ENCODE data around the gene OLFML2A.

OLFML2A gene

DNA sequence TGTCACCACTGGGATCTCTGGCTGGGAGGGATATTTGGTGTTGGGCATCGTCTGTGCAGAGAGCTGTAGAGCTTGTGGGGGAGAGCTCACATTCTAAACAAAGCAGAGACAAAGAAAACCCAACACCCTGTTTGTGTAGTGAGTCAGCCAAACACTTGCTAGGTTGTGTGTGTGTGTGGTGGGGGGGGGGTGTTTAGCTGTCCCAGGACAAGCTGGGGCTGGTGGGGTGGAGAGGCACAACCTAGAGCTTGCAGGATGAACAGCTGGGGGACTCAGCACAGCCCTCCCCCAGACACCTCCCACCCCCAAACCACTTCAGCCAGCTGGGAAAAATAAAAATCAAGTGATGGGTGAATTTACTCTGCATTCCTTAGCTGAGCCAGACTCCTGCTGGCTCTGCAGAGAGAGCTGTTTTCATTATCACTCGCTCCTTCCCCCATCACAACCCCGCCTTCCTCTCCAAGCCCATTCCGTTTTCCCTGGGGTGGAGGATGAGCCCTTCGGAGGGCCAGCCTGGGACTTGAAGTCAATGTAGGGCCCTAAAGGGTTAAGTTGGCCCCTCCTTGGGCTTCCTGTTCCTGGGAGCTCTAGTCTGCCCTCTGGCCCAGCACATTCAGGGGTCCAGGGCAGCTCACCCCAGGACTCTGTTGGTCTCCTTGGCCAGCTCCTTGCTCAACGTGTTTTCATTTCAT is 2.6 kb downstream of the OLFML2A start:
- no peak for DNase-seq

DNA sequence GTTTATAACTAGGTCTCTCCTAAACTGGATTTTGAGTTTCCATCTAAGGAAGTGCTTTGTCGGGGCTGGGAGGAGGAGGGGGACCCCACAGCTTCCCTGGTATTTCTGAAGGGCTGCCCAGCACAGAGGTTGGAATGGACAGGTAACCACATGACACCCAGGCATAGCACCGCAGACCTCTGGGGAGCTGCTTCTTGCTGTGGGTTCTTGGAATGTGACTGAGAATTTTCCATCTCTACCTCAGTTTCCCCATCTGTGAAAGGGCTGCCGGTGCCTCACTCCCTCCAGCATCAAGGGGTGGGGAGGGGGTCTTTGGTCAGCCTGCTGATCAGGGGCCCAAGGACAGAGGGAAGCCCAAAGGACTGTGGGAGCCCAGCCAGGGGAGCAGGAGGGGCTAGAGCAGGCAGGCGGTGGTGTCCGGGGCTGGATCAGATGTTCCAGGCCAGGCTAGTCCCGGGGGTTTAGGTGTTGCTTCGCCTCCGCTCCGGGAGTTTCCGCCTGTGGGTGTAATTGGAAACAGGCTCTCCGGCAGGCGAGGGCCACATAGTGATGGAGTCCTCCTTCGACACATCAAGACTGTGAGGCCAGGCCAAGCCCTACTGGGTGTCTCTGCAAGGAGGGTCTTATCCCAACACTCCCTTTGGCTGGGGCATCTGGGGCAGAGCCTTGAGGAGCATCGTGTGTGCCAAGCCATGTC is 3.3 kb downstream of the OLFML2A start:
- no peak for DNase-seq

DNA sequence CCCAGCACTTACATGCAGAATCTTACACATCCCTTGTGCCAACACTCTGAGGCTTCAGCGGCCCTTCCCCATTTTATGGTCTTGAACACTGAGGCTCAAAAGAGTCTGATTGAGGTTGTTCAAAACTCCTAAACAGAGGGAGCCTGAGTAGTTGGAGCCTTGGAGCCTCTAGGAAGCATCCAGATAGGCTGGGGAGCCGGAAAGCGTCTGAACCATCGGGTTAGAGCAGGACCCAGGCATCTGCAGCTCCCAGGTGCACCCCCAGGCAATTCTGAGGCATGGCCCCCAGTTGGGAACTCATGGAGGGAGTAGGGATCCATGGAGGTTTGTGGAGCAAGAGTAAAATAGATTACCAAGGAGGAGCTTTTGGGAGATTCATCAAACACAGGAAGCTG is 3.8 kb downstream of the OLFML2A start:
- DNase-seq = no peak

DNA sequence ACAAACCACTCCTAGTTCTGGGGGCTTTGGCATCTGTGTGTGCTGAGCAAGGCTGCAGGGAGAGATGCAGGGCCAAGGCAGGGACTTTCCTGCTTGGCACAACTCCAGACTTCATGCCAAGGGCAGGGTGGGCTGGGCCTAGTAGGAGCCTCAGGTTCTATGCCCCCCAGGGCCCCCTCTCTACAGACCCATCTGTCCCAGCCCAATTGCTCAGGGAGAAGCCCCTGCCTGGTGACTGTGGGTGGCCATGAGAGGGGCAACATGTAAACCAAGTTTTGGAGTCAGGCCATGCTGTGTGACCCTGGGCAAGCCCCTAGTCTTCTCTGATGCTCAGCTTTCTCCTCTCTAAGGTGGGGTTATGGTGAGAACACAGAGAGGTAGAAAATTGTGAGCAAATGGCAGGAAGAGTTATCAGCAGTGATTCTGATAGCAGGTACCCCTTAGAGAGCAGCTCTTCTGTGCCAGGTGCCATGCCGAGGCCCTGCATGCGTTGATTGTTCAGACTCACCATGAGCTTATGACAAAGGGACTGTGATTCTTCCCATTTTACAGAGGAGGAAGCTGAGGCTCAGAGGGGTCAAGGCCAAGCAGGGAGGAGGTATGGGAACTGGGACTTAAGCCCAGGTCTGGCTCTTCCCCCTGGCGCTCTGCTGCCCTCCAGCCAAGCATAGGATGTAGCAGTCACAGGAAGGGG is 5.2 kb downstream of the OLFML2A start:
- DNase-seq = no peak

DNA sequence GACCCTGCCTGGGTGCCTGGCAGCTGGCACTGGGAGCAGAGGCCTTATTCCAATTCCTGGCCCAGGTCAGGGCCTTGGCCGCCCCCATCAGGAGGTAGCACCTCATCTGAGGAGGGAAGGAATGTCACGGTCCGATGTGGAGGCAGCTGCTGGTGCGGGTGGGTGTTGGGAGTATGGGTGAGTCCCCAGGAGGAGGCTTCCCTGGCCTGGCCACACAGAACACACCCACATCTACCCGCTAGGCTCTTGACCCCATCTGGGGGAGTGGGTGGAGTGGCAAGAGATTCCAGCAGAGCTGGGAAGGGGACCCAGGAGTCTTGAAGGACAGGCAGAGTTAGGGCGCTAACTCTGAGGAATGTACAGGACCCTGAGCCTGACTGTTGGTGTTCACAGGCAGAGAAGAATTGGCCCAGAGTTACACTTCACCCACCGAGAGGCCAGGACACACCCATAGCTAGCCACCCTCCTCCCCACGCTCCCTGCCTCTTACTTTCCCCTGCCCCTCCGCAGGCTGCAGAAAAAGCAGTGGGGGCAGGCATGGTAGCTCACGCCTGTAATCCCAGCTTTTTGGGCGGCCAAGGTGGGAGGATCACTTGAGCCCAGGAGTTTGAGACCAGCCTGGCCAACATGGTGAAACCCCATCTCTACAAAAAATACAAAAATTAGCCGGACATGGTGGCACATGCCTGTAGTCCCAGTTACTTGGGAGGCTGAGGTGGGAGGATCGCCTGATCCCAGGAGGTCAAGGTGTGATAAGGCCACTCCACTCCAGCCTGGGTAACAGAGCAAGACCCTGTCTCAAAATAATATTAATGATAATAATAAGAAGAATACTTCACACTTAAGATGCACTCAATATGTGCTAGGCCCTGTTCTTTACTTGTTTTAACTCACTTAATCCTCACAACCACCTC is 6.0 kb downstream of the OLFML2A start:
- no peak for DNase-seq

DNA sequence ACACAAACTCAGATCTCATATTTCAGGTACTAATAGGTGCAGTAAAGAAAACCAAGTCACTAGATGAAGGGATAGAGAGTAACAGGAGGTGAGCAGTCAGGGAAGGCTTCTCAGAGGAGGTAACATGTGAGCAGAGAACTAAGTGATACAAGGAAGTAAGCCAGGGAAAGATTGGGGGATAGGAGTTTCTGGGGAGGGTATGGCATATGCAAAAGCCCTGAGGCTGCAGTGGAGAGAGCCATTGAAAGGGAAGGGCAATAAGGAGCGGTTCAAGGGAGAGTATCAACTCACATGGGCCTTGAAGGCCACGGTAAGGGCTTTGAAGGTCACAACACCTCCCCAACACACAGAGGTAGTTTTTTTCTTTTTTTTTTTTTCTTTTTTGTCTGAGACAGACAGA is 6.9 kb downstream of the OLFML2A start:
- DNase-seq = no peak

DNA sequence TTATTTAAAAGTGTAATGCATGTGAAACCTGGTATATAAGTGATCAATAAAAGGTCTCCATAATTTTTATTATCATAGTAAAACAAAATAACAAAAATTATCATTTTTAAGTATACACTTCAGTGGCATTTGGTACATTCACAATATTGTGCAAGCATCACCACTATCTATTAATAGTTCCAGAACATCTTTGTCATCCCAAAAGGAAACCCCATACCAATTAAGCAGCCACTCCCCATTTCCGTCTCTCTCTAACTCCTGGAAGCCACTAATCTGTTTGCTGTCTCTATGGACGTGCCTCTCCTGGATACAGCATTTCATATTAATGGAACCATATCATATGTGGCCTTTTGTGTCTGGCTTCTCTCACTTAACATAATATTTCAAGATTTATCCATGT is 7.6 kb downstream of the OLFML2A start:
- DNase-seq = no peak

DNA sequence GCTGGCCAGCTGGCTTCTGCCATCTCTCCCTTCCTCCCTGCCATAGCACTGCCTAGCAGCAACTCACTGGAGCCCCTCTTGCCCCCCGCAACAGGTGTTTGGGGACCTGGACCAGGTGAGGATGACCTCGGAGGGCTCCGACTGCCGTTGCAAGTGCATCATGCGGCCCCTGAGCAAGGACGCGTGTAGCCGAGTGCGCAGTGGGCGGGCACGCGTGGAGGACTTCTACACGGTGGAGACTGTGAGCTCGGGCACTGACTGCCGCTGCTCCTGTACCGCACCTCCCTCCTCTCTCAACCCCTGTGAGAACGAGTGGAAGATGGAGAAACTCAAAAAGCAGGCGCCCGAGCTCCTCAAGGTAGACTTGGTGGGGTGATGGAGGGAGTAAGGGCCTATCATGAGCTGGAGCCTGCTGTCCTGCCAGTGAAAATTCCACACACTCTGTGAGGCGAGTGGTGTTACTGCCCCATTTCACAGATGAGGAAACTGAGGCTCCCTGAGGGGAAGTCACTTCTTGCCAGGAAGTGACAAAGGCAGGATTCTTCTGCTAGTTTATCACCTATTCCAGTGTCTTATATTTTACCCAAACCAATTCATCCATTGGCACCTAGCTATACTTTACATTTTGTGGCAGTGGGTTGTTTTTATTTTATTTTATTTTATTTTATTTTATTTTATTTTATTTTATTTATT is 10.1 kb downstream of the OLFML2A start:
- DNase-seq = no peak

DNA sequence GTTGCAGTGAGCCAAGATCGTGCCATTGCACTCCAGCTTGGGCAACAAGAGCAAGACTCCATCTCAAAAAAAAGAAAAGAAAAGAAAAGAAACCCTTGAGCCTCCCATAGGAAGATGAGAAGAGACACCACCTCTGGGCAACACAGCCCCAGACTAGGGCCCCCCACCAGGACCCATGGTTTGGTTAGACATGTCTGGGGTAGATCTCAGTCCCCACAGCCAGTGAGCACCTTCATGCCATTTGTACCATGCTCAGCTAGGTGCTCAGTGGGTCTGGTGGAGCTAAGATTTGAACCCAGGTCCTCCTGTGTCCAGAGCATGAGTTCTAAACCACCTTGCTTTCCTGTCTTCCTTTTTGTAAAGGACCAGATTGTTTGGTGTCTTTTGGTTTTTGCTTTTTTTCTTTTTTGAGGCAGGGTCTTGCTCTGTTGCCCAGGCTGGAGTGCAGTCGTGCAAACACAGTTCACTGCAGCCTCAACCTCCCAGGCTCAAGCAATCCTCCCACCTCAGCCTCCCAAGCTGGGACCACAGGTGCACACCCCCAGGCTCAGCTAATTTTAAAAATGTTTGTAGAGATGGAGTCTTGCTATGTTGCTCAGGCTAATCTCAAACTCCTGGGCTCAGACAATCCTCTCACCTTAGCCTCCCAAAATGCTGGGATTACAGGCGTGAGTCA is 11.7 kb downstream of the OLFML2A start:
- no peak for DNase-seq

DNA sequence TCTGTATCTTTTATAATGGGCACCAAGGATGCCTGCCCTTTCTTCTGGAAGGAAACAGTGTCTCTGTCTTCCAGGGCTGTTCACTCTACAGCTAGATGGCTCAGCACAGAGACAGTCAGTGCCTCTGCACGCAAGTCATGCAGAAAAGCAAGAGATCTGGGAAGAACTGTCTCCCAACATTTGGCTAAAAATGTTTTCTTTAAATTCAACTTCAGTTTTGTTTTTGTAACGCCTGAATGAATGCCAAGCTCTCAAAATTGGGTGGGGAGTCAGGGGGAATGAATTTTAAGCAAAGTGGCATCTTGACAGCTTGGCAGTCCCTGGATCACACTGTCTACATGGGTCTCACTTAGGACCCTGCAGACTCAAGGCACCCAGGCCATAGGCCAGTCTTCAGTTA is 12.6 kb downstream of the OLFML2A start:
- no peak for DNase-seq

DNA sequence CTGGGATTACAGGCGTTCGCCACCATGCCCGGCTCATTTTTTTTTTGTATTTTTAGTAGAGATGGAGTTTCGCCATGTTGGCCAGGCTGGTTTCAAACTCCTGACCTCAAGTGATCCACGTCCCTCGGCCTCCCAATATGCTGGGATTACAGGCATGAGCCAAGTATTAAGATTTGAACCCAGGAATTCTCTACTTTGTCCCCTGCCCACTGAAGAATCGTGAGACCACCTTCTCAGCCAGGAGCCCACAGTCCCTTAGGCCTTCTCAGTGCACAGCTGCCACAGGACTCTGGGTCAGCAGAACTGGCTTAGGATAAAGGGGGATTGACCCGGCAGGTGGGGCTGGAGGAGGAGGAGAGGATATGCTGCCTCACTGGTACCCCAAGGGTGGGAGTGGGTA is 13.4 kb downstream of the OLFML2A start:
- no peak for DNase-seq

DNA sequence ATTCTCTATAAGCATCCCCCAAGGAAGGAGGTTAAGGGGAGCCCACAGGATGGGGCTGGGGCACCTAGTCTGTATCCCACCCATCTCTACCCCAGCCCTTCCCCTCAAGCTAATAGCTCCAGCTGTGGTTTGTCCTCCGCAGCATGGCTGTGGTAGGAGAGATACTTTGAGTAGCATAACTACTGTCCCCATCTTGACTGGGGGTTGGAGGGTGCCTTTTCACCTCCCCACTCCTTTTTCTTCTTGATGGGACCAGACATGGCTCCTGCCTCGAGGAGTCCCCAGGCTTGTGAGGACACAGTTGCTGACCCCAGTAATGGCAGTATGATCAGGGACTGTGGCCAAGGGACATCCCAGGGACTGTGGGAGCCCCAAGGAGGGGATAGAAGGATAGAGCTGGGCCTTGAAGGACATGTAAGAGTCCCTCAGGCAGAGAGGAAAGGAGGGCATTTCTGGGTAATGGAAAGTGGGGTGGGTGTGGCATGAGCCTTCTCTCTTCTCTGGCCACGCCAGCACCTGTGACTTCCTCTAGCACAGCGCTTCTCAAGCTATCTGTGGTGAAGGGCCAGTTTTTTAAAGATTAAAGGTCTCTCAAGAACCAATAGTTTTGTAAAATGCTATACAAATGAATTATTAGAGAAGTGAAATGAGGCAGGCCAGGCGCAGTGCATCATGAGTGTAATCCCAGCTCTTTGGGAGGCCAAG is 14.0 kb downstream of the OLFML2A start:
- DNase-seq = no peak

DNA sequence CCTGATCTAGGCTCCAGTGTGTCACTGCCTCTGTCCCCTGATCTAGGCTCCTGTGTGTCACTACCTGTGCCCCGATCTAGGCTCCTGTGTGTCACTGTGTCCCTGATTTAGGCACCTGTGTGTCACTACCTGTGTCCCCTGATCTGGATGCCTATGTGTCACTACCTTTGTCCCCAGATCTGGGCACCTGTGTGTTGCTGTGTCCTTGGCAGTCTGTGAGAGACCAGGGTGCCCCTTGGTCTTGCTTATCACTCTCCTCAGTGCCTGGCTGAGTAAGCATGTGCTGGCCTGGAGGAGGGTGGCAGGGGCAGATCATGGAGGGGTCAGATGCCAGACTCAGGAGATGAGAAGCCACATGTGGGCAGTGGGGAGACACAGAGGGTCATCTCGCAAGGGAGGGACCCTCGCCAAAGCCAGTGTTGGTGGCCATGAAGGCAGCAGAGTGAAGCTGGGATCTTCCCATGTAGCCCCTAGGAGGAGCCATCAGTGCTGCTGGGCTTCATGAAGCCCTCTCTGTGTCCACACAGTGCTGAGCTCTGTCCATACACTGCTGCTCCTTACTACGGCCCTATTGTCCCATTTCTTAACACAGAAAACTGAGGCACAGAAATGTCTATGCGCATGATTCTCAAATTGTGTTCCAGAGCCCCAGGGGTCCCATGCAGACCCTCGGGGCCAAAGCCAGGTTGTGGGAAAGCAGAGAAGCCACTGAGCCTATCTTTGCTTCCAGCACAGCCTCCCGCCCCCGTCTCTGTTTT is 15.5 kb downstream of the OLFML2A start:
- DNase-seq = no peak

DNA sequence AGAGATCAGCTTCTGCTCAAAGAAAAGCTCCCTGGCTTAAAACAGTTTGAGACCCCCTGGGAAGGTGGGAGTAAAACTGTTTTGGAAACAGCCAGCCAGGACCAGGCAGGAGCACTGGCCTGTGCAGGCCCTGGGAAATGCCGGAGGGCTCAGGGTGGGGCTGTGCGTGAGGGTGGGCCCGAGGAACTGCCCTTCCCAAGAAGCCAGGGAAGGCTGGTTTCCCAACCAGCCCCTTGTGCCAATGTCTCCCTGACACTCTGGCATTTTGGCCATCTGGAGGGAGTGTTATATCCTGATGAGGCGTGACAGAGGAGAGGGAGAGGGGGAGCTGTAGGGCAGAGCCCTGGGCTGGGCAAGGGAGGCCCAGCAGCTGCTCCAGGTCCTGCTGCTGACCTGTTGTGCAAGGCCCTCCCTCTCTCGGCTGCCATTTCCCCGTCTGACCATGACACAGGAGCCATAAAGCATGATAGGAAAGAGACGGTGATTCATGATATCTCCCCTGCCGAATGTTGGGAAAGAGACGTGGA is 16.1 kb downstream of the OLFML2A start:
- DNase-seq = no peak

DNA sequence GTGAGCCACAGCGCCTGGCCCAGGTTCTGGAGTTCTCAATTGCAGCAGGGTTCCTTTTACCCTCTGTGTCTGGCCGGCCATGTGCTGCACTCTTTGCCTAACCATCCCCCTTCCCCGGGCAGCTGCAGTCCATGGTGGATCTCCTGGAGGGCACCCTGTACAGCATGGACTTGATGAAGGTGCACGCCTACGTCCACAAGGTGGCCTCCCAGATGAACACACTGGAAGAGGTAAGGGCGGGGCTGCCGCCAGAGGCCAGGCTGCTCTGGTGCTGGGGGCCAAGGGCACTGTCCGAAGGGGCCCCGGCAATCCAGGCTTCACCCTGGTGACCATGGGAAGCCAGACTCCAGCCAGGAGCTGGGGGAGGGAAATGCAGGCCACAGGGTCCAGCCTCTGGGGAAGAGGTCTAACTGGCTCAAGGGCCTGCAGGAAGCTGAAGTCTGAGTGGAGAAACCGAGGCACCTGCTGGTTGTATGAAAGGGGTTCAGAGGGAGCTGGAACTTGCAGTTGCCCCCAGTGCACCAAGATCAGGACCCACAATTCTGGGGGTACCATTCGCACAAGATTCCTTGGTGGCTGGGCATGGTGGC is 18.1 kb downstream of the OLFML2A start:
- no peak for DNase-seq

DNA sequence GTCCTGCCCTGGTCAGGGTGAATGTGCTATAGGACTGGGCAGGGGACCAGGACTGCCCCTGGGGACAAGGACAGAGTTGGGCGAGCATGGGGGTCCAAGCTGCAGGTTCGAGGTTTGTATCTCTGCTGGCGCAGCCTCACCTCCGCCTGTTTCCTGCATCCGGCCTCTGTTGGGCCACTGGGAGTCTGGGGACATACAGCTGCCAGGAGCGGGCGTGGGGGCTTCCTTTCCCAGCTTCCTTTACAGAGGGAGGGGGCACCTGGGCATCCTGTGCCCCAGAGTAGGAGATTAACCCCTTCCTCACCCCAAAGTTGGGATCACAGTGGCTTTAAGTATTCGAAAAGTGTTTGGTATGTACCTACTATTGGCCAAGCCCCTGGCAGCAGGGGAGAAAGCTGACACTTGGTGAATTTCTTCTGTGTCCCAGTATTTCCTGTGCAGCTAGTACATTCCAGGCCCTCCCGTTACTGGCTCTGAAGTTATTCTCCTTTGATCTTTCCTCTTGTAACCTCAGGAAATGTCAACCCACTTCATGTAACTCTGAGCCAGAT is 19.0 kb downstream of the OLFML2A start:
- no peak for DNase-seq

DNA sequence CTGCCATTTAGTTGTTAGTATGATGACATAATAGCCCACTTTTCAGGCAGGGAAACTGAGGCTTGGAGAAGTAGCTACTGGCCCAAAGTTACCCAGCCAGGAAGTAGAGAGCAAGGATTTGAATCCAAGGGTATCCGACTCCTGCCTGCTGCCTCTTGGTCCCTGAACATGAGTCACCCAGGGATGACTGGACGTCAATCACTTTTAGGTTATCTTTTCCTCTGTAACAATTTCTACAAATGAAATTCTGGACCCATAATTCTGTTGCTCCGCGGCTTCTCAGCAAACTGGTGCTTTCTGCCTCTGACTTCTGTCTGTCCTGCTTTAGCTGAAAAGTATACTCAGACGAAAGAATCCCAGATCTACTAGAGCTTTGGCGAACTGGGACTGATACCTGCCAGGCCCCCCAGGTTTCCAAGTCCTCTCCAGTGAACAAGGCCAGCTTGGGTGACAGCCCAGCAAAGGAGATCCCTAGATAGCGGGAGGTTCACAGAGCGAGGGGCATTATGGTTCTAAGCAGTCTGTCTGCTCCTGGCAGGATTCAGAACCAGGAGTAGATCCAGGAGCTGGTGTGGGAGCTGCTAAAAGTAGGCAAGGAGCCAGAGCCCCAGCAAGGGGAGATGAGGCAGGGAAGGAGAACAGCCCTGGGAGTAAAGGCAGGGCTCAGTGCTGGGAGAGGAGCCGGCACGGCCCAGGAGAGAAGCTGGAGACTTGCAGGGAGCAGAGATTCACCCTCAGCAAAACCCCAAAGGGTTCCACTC is 20.6 kb downstream of the OLFML2A start:
- DNase-seq = no peak

DNA sequence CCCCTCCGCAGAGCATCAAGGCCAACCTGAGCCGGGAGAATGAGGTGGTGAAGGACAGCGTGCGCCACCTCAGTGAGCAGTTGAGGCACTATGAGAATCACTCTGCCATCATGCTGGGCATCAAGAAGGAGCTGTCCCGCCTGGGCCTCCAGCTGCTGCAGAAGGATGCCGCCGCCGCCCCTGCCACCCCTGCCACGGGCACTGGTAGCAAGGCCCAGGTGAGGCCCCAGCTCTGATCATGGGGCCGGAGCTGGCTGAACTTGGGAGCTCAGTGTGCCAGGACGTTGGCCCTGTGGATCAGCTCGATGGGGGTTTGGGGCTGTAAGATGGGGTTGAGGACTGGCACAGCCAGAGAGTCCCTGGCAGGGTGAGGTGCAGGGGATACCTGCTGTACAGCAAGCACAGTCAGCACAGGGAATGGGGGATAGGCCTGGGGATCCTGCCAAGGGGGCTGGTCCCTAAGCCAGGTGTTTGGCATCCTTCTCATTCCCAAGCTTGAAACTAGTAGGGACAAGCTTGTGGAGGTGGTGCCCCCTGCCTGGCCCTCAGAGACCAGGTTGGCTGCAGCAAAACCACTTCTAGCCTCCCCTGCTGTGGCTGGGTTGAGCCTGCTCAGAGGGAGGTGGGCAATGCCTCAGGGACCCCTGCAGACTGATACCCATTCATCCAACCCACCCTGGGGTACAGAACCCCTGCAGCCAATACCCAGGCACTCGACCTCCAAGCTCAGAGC is 22.5 kb downstream of the OLFML2A start:
- no peak for DNase-seq
